NCI-H526 (cell line): ENCODE data around the gene OR1I1.
"Not testable (repeated sequence)": the region's sequence is repeated elsewhere in the genome, so short reads cannot be mapped to it uniquely, and the experiment has no call there.

Experiments used
- DNase-seq, 2 experiments: peaks; one replicate each; lab custom pipeline; 2025; lab: John Stamatoyannopoulos, UW

Gene OR1I1, protein sequence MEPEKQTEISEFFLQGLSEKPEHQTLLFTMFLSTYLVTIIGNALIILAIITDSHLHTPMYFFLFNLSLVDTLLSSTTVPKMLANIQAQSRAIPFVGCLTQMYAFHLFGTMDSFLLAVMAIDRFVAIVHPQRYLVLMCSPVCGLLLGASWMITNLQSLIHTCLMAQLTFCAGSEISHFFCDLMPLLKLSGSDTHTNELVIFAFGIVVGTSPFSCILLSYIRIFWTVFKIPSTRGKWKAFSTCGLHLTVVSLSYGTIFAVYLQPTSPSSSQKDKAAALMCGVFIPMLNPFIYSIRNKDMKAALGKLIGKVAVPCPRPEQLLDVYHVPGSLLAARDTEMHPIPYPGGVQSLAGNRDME

GRCh38 chr19:15081911-15082310 is at the start of gene OR1I1:
TSS of gene OR1I1 (plus strand) at chr19:15082211. CDS start at chr19:15087066, 4,855 bp downstream.
- no peak for DNase-seq

DNA sequence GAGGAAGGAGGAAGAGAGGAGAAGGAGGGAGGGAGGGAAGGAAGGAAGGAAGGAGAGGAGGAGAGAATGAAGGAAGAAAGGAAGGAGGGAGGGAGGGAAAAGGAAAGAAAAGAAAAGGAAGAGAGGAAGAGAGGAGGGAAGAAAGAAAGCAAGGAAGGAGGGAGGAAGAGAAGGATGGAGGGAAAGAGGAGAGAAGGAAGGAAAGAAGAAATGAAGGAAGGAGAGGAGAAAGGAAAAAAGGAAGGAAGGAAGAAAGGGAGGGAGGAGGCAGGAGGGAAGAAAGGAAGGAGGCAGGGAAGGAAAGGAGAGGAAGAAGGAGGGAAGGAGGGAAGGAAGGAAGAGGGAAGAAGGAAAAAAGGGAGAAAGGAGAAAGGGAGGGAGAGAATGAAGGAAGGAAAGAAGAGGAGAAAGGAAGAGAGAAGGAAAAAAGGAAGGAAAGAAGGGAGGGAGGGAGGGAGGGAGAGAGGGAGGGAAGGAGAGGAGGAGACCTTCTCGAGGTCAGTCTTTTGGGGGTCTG is 46.2 kb upstream of the OR1I1 start:
- DNase-seq = no peak

DNA sequence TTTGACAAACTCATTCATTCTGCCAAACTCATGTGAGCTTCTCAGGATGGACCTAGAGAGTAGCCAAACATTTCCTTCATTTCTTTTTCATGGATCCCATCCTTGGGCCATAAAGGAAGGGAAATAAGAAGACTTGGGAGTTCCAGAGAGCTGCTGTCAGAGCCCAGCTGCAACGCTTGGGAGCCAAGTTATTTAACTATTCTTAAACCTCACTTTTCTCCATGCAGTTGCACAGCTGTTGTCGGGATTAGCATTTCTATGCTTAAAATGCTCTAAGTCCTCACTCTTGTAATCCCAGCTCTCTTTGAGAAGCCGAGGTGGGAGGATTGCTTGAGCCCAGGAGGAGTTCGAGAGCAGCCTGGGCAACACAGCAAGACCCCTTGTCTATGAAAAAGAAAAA is 44.4 kb upstream of the OR1I1 start:
- DNase-seq = no peak

DNA sequence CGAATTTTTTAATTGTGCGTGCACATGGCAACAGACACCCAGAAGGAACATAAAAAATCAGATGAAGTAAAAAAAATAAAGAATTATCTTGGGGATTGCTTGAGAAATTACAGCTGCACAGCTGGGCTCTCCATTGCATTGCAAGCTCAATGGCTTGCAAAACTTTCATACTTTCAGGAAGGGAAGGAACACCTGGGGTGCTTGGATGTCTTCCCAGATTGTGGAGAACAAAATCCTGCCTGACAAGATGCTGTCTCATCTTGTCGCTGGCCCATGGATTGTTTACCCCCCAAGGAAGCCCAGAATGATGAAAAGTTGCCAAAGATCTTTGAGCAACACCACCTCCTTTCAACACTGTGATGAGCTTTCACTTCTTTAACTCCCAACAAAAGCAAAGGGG is 43.7 kb upstream of the OR1I1 start:
- no peak for DNase-seq

DNA sequence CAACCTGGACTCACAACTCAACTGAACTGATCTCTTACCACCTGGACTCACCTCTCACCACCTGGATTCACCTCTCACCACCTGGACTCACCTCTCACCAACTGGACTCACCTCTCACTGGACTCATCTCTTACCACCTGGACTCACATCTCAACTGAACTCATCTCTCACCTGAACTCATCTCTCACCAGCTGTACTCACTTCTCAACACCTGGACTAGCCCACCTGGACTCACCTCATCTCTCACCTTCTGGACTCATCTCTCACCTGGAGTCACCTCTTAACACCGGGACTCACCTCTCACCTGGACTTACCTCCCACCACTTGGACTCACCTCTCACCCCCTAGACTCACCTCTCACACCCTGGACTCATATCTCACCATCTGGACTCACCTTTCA is 40.0 kb upstream of the OR1I1 start:
- DNase-seq = no peak

DNA sequence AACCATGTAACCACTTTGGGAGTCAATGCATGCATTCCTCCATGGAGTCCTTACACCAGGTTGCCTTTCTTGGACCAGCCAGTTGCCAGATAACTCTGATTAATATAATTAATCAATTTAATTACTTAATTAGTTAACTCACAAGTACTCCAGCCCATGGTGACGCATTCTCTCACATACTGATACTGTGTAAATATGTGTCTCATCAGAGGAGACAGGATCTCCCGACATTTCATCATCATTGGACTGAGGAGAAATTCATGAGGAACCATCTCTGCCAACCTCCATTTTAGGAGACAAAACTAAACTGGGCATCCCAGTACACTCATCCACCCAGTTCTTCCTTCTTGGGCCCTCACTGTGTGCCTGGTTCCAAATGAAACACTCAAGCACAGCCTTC is 39.2 kb upstream of the OR1I1 start:
- no peak for DNase-seq

- no peak for DNase-seq
Observed at GRCh38 chr19:15045506-15045905, 36.5 kb upstream of the OR1I1 start.

- no peak for DNase-seq
Observed at GRCh38 chr19:15047680-15048079, 34.3 kb upstream of the OR1I1 start.

DNA sequence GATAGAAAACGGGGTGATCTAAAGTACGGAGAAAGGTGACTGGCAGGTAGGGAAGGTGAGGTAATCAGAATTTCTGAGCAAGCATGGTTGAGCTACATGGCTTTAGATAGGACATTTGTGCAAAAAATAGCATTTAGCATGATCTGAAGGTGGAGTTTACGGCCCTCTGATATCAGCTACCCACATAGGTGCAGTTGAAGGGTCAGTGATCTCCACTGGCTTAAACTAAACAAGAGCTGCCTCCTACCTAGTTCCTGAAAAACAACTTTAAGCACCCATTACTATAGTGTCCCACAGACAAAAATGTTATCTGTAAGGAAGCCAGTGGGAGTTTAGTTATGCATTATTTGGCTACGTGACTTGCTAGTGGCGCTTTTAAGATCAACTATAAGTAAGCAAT is 33.9 kb upstream of the OR1I1 start:
- no peak for DNase-seq

GRCh38 chr19:15048885-15049541 is 33.0 kb upstream of the OR1I1 start, which contains the start of gene CASP14:
TSS of gene CASP14 (plus strand) at chr19:15049480. CDS start at chr19:15052252, 2,772 bp downstream.
- DNase-seq = no peak

DNA sequence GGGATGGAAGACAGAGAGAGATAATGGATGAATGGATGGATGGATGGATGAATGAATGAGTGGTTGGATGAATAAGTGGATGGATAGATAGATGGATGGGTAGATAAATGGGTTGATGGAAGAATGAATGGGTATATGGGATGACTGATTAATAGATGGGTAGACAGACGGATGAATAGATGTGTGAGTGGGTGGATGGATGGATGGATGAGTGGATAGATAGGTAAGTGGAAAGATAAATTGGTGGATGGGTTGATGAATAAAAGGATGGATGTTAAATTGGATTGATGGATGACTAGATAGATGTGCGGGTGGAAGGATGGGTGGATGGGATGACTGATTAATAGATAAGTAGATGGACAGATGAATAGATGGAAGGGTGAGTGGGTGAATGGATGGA is 31.4 kb upstream of the OR1I1 start:
- no peak for DNase-seq

GRCh38 chr19:15062036-15062435 is 20.0 kb upstream of the OR1I1 start:
- DNase-seq = no peak

- not testable (repeated sequence) for DNase-seq
Observed at GRCh38 chr19:15070386-15070785, 11.6 kb upstream of the OR1I1 start.

- no peak for DNase-seq
Observed at GRCh38 chr19:15072930-15073647, 8.9 kb upstream of the OR1I1 start.

GRCh38 chr19:15074371-15074770 is 7.6 kb upstream of the OR1I1 start:
- no peak for DNase-seq

DNA sequence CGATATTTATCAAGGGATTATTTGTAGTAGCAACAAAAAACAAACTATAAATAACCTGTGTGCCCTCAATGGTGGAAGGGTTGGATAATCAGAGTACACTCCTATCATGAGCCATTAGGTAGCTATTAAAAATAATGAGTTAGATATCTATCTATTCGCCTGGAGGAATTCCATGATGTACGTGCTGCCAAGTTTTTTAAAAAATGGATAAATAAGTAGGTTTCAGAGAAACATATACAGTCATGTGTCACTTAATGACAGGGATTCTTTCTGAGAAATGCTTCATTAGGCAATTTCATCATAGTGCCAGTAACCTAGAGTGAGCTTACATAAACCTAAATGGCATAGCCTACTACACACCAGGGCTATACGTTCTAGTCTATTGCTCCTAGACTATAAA is 6.2 kb upstream of the OR1I1 start:
- no peak for DNase-seq

DNA sequence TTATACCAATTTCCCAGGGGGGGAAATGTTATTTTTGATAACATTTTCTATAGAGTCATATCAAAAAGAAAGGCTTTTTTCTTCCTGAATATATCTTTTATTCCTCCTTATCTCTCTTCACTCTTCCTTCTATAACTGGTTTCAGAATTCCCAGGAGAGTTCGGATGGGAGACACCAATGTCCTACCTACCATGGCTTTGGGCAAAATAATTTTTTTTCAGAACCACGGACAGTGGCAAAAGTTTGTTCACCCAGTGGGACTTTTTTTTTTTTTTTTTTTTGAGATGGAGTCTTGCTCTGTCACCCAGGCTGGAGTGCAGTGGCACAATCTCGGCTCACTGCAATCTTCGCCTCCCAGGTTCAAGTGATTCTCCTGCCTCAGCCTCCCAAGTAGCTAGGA is 2.0 kb upstream of the OR1I1 start:
- DNase-seq = not testable (repeated sequence)

- DNase-seq = no peak
Observed at GRCh38 chr19:15087182-15087581, 5.2 kb downstream of the OR1I1 start.

GRCh38 chr19:15091918-15092753 is 10.1 kb downstream of the OR1I1 start:
- peak in 1 of 2 experiments; percentile 40 for DNase-seq

DNA sequence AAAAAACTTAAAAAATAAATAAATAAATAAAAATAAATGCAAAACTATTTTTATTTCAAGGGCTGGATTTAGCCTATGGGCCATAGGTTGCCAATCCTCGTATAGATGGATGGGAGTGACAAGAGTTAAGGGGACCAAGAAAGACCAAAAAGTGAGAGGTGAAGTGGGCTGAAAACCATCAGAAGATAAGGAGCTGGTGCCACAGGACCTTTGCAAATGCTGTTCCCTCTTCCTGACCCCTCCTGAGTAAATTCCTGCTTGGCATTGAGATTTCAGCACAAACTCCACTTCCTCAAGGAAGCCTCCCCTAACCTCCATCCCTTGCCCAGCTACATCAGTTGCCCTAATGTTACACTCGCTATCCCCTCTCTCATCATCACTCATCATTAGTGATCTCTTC is 11.0 kb downstream of the OR1I1 start:
- no peak for DNase-seq

- DNase-seq = no peak
Observed at GRCh38 chr19:15096223-15096622, 14.2 kb downstream of the OR1I1 start.

GRCh38 chr19:15097980-15098379 is 16.0 kb downstream of the OR1I1 start:
- DNase-seq = not testable (repeated sequence)
